KMS-11 (cell line): Measurements from ENCODE around the gene GSTA4.
"Not testable (repeated sequence)": the region's sequence is repeated elsewhere in the genome, so short reads cannot be mapped to it uniquely, and the experiment has no call there.

Source experiments
- H2AFZ ChIP-seq: fragments of 200-600 bp; sonication (generic); 2 replicates; pipeline ENCODE4 v1.6.1; 2016; ENCODE audit warnings: antibody characterized with exemption, mixed run types, low read depth
- H3K27ac ChIP-seq: fragments of 200-600 bp; sonication (generic); 2 replicates; pipeline ENCODE4 v1.6.1; 2016; ENCODE audit warnings: mild to moderate bottlenecking, mixed run types
- H3K27me3 ChIP-seq: fragments of 200-600 bp; sonication (generic); 2 replicates; pipeline ENCODE4 v1.6.1; 2017; ENCODE audit warnings: mild to moderate bottlenecking, low read depth, mixed run types, moderate library complexity; ENCODE audit not compliant: insufficient read depth
- H3K36me3 ChIP-seq: fragments of 200-600 bp; sonication (generic); 2 replicates; pipeline ENCODE4 v1.6.1; 2017; ENCODE audit warnings: mild to moderate bottlenecking, mixed run types; ENCODE audit not compliant: insufficient read depth
- H3K4me1 ChIP-seq: fragments of 200-600 bp; sonication (generic); 2 replicates; pipeline ENCODE4 v1.6.1; 2016; ENCODE audit warnings: mild to moderate bottlenecking, low read depth, mixed run types; ENCODE audit not compliant: poor library complexity, severe bottlenecking
- H3K4me2 ChIP-seq: fragments of 200-600 bp; sonication (generic); 2 replicates; pipeline ENCODE4 v1.7.0; 2016; ENCODE audit warnings: mild to moderate bottlenecking, mixed run types
- H3K4me3 ChIP-seq: fragments of 200-600 bp; sonication (generic); IDR thresholded peaks from 2 replicates; pipeline ENCODE4 v1.6.1; 2017; ENCODE audit warnings: low read depth, low read length, mixed read lengths; ENCODE audit not compliant: insufficient read depth
- H3K79me2 ChIP-seq: fragments of 200-600 bp; sonication (generic); 2 replicates; pipeline ENCODE4 v1.6.1; 2016; ENCODE audit warnings: low read depth, mixed run types; ENCODE audit not compliant: insufficient read depth
- H3K9ac ChIP-seq: fragments of 200-600 bp; sonication (generic); 2 replicates; pipeline ENCODE4 v1.6.1; 2016; ENCODE audit warnings: mild to moderate bottlenecking, mixed run types
- H4K20me1 ChIP-seq: fragments of 200-600 bp; sonication (generic); 2 replicates; pipeline ENCODE4 v1.6.1; 2016; ENCODE audit warnings: mild to moderate bottlenecking, mixed run types; ENCODE audit not compliant: insufficient read depth
- CTCF ChIP-seq: fragments of 200-600 bp; sonication (generic); conservative IDR thresholded peaks from 2 replicates; pipeline ENCODE4 v1.6.1; 2017; ENCODE audit warnings: low read depth, mild to moderate bottlenecking, antibody characterized with exemption, low read length, moderate library complexity, mixed read lengths

GSTA4 gene

GRCh38 chr6:52995089-52995912, at the start of gene GSTA4:
TSS of gene GSTA4 (minus strand) at chr6:52995284. CDS start at chr6:52994243, 1,041 bp downstream.
- not testable (repeated sequence) for H3K27me3 ChIP-seq
- H3K27ac ChIP-seq: peak within 1 kb of the TSS; percentile 87
- peak; percentile 63 for TF ChIP-seq CTCF

GRCh38 chr6:53044572-53044971, 49.5 kb upstream of the GSTA4 start:
- Histone ChIP-seq H3K27me3 (no peaks in the 10 kb centered on the region), H3K4me2 (no peak overlapping the region), H4K20me1 (no peaks in the 10 kb centered on the region), H3K79me2 (peaks cover 22% of the 10 kb centered on the region; the same call in 1 of the 2 replicates), H3K4me3 (no peak overlapping the region), H2AFZ (no peak overlapping the region), H3K9ac (no peak overlapping the region), H3K36me3 (no peaks in the 10 kb centered on the region), H3K4me1 (peaks cover 94% of the 10 kb centered on the region), H3K27ac (no peak overlapping the region)
- TF ChIP-seq CTCF: no peak

More at GRCh38 chr6:52995089-52995912, at the start of gene GSTA4:
- H3K4me3 ChIP-seq, H4K20me1 ChIP-seq, H3K4me1 ChIP-seq, H3K79me2 ChIP-seq, H3K36me3 ChIP-seq: not testable (repeated sequence)
- H2AFZ ChIP-seq: peak within 1 kb of the TSS; percentile 90
- peak within 1 kb of the TSS; percentile 81 for H3K4me2 ChIP-seq
- peak within 1 kb of the TSS; percentile 80 for H3K9ac ChIP-seq

GRCh38 chr6:53044071-53044470, 49.0 kb upstream of the GSTA4 start:
- Histone ChIP-seq H3K27ac (no peak overlapping the region), H3K4me3 (no peak overlapping the region), H3K4me2 (no peak overlapping the region), H3K79me2 (peaks cover 22% of the 10 kb centered on the region; the same call in 1 of the 2 replicates), H2AFZ (no peak overlapping the region), H3K9ac (no peak overlapping the region), H4K20me1 (no peaks in the 10 kb centered on the region), H3K4me1 (peaks cover 94% of the 10 kb centered on the region), H3K27me3 (no peaks in the 10 kb centered on the region), H3K36me3 (no peaks in the 10 kb centered on the region)
- no peak for TF ChIP-seq CTCF

- no peak for TF ChIP-seq CTCF
- Histone ChIP-seq H3K27ac (no peak overlapping the region; the same call in 1 of the 2 replicates), H2AFZ (no peak overlapping the region), H4K20me1 (no peaks in the 10 kb centered on the region), H3K4me2 (peak overlapping the region; percentile 15; the same call in 1 of the 2 replicates), H3K79me2 (peaks cover 22% of the 10 kb centered on the region; the same call in 1 of the 2 replicates), H3K4me1 (peaks cover 94% of the 10 kb centered on the region), H3K36me3 (no peaks in the 10 kb centered on the region), H3K9ac (no peak overlapping the region), H3K27me3 (no peaks in the 10 kb centered on the region), H3K4me3 (no peak overlapping the region)
Observed at GRCh38 chr6:53043581-53043980, 48.5 kb upstream of the GSTA4 start.
